WERI-Rb-1 (cell line): Measurements from ENCODE around the gene RPL36A.

Experiments used
- DNase-seq: peaks from one replicate; pipeline ENCODE4 v3.0.0-alpha.2; 2020
- H3K27ac ChIP-seq: fragments of 250-450 bp; sonication (Bioruptor Pico); 2 replicates; pipeline ENCODE4 v1.5.1; 2020; ENCODE audit warnings: mild to moderate bottlenecking, moderate library complexity
- H3K27me3 ChIP-seq: fragments of 250-450 bp; sonication (Bioruptor Pico); 2 replicates; pipeline ENCODE4 v1.5.1; 2021; ENCODE audit warnings: mild to moderate bottlenecking, low read depth, moderate library complexity; ENCODE audit not compliant: insufficient read depth, severe bottlenecking
- H3K36me3 ChIP-seq: fragments of 250-450 bp; sonication (Bioruptor Pico); 2 replicates; pipeline ENCODE4 v1.5.1; 2020; ENCODE audit warnings: mild to moderate bottlenecking, moderate library complexity
- H3K4me3 ChIP-seq: 2 replicates; pipeline ENCODE4 v1.5.1; 2011; ENCODE audit warnings: low read depth, mild to moderate bottlenecking, control low read depth, low read length
- H3K9me3 ChIP-seq: fragments of 250-450 bp; sonication (Bioruptor Pico); 2 replicates; pipeline ENCODE4 v1.5.1; 2021; ENCODE audit warnings: mild to moderate bottlenecking, moderate library complexity; ENCODE audit not compliant: severe bottlenecking
- TF ChIP-seq, protein P1 (sequence below): IDR thresholded peaks from 2 replicates; pipeline ENCODE4 v1.5.1; 2011; ENCODE audit warnings: low read depth, mild to moderate bottlenecking, control low read depth, inconsistent platforms, low read length

Gene RPL36A

DNA sequence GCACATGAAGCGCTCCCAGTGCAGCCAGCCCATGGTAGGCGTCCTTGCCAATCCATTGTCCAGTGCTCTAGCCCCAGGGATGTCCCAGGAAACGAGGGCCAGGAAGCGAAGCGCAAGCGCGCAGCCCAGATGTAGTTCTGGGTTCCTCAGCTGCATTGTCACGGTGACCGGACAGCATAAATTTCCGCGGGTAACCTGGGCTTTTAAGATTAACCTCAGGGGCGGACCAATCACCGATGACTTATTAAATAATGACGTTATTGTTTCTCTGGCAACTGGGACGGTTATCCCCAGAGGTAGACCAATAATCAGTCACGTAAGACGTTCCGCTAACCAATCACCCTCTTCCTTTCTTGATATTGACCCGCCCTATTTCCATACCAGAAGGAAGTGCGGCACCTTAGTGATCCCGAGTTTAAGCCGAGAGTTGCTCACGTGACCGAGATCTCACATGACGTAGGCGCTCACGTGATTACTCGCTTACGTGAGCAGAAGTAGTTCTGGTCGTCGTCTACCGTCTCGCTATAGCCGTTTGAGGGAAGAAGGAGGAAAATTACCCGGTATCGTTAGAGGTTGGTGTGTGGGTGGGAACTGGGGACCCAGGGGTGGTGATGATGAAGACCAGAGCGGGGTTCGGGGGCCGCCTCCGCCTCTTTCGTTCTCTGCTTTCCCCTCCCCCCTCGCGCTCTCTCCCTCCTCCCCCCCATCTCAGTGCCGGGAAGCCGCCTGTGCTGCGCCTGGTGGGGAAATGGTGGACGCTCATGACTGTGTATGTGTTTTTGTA lies 17.1 kb downstream of the RPL36A start, which contains the start of the genes GLA and HNRNPH2:
Gene GLA, minus strand, starts transcription at position 178 of the 784 bp plus-strand sequence. Its CDS starts 22 bp downstream, at position 156.
Gene HNRNPH2, plus strand, starts transcription at position 475 of the 784 bp plus-strand sequence. CDS start 3,767 bp downstream, outside the sequence.
- peak within 1 kb of the TSS; percentile 73 for H3K4me3 ChIP-seq
- no peaks in the 10 kb centered on the region for H3K27me3 ChIP-seq
- TF ChIP-seq, protein P1, sequence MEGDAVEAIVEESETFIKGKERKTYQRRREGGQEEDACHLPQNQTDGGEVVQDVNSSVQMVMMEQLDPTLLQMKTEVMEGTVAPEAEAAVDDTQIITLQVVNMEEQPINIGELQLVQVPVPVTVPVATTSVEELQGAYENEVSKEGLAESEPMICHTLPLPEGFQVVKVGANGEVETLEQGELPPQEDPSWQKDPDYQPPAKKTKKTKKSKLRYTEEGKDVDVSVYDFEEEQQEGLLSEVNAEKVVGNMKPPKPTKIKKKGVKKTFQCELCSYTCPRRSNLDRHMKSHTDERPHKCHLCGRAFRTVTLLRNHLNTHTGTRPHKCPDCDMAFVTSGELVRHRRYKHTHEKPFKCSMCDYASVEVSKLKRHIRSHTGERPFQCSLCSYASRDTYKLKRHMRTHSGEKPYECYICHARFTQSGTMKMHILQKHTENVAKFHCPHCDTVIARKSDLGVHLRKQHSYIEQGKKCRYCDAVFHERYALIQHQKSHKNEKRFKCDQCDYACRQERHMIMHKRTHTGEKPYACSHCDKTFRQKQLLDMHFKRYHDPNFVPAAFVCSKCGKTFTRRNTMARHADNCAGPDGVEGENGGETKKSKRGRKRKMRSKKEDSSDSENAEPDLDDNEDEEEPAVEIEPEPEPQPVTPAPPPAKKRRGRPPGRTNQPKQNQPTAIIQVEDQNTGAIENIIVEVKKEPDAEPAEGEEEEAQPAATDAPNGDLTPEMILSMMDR, result no peak
- H3K9me3 ChIP-seq, result no peaks in the 10 kb centered on the region
- peaks cover 4% of the 10 kb centered on the region for H3K36me3 ChIP-seq
- peak within 1 kb of the TSS; percentile 84 for H3K27ac ChIP-seq
- peak; percentile 88 for DNase-seq

DNA sequence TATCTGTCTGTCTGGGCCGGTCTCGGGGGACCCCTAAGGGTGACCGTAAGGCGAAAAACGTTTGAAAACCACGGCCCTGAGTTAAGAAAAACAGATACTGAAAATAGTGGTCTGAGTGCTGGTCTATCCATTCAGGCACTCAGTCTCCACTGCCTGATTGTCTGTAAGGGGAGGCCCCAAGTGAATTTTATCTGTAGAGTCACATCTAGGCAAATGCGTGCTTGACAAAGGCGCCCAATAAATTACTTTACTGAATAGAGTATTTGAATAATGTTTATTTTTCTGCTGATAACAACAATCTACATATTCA lies 17.7 kb downstream of the RPL36A start:
- Histone ChIP-seq H3K9me3 (no peaks in the 10 kb centered on the region), H3K27ac (peak overlapping the region; percentile 84), H3K4me3 (peak overlapping the region; percentile 73), H3K36me3 (peaks cover 4% of the 10 kb centered on the region), H3K27me3 (no peaks in the 10 kb centered on the region)
- TF ChIP-seq, protein P1, result no peak
- no peak for DNase-seq

DNA sequence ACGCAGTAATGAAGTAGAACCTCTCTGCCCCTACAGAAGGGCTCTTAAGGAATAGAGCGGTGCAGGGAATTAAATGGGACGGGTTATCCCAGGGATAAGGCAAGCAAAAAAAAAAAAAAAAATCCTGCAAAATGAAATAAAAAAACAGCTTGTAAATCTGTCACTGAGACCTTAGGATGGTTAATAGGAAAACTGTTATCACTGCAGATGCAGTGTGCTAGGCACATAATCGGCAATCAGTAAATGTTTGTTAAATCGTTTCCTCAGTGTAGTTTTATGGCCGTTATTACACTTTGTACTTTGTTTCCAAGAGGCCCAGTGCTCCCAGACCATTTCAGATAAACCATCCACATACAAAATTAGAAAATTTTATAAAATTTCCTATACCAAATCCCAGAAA lies 18.2 kb downstream of the RPL36A start:
- Histone ChIP-seq H3K36me3 (peaks cover 4% of the 10 kb centered on the region), H3K27ac (peak overlapping the region; percentile 84), H3K27me3 (no peaks in the 10 kb centered on the region), H3K9me3 (no peaks in the 10 kb centered on the region), H3K4me3 (peak overlapping the region; percentile 73)
- TF ChIP-seq, protein P1, result no peak
- DNase-seq, result no peak

DNA sequence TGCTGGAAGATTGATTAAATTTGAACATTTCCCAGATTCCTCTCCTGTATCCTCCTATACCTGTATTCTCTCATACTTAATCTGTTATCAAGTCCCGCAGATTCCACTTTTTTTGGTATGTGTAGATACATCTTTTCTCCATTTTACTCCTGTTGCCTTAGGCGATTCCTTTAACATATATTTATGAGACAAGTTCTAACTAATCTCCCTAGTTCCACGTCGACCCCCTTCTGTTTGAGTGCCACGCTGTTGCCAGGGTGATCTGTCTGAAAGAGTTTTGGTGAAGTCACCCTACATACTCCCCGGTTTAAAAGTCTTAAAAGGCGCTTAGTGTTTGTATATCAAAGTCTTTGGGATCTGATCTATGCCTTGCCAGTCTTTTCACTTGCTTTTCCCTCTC lies 19.6 kb downstream of the RPL36A start:
- no peaks in the 10 kb centered on the region for H3K9me3 ChIP-seq
- peaks cover 4% of the 10 kb centered on the region for H3K36me3 ChIP-seq
- TF ChIP-seq, protein P1, result no peak
- H3K27ac ChIP-seq, result no peak overlapping the region
- H3K27me3 ChIP-seq, result no peaks in the 10 kb centered on the region
- H3K4me3 ChIP-seq, result no peak overlapping the region
- no peak for DNase-seq

DNA sequence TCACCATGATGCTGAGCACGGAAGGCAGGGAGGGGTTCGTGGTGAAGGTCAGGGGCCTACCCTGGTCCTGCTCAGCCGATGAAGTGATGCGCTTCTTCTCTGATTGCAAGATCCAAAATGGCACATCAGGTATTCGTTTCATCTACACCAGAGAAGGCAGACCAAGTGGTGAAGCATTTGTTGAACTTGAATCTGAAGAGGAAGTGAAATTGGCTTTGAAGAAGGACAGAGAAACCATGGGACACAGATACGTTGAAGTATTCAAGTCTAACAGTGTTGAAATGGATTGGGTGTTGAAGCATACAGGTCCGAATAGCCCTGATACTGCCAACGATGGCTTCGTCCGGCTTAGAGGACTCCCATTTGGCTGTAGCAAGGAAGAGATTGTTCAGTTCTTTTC lies 21.2 kb downstream of the RPL36A start:
- Histone ChIP-seq H3K27ac (no peak overlapping the region), H3K27me3 (no peaks in the 10 kb centered on the region), H3K4me3 (no peak overlapping the region), H3K36me3 (peaks cover 4% of the 10 kb centered on the region), H3K9me3 (no peaks in the 10 kb centered on the region)
- TF ChIP-seq, protein P1, result no peak
- no peak for DNase-seq
